NCI-H1092 treated with DMSO at 0.1 percent for 48 hours (cell line): Measurements from ENCODE around the gene ITLN2.
A peak's percentile ranks its signal among the peaks of the same experiment; 100 is the strongest.
"Not testable (repeated sequence)": the region's sequence is repeated elsewhere in the genome, so short reads cannot be mapped to it uniquely, and the experiment has no call there.

Source experiments
- DNase-seq: peaks from one replicate; lab custom pipeline; 2025; lab: John Stamatoyannopoulos, UW

ITLN2 gene

GRCh38 chr1:160953030-160953429 lies 1.6 kb downstream of the ITLN2 start:
- no peak for DNase-seq

GRCh38 chr1:160952129-160952510 lies 2.5 kb downstream of the ITLN2 start:
- DNase-seq = no peak

GRCh38 chr1:160951443-160952128 lies 3.0 kb downstream of the ITLN2 start:
- DNase-seq = peak; percentile 7

- DNase-seq = no peak
Measured at GRCh38 chr1:160950657-160951056, 4.0 kb downstream of the ITLN2 start.

GRCh38 chr1:160949881-160950280 lies 4.7 kb downstream of the ITLN2 start:
- no peak for DNase-seq

- DNase-seq = peak; percentile 23
Measured at GRCh38 chr1:160949216-160949880, 5.3 kb downstream of the ITLN2 start.

GRCh38 chr1:160947174-160947759 lies 7.3 kb downstream of the ITLN2 start:
- not testable (repeated sequence) for DNase-seq

- DNase-seq = not testable (repeated sequence)
Measured at GRCh38 chr1:160945881-160946280, 8.7 kb downstream of the ITLN2 start.

GRCh38 chr1:160945079-160945478 lies 9.5 kb downstream of the ITLN2 start:
- no peak for DNase-seq

- peak; percentile 24 for DNase-seq
Measured at GRCh38 chr1:160942926-160943325, 11.7 kb downstream of the ITLN2 start.

GRCh38 chr1:160936666-160937065 lies 17.9 kb downstream of the ITLN2 start:
- DNase-seq = not testable (repeated sequence)

- no peak for DNase-seq
Measured at GRCh38 chr1:160935527-160936258, 18.9 kb downstream of the ITLN2 start.

- not testable (repeated sequence) for DNase-seq
Measured at GRCh38 chr1:160933305-160933704, 21.3 kb downstream of the ITLN2 start.

- no peak for DNase-seq
Measured at GRCh38 chr1:160925652-160926244, 28.9 kb downstream of the ITLN2 start.

GRCh38 chr1:160924791-160925651 lies 29.6 kb downstream of the ITLN2 start:
- no peak for DNase-seq

GRCh38 chr1:160916666-160917065 lies 37.9 kb downstream of the ITLN2 start:
- DNase-seq = no peak

- not testable (repeated sequence) for DNase-seq
Measured at GRCh38 chr1:160913229-160913628, 41.4 kb downstream of the ITLN2 start.

GRCh38 chr1:160911925-160912324 lies 42.7 kb downstream of the ITLN2 start:
- no peak for DNase-seq

- no peak for DNase-seq
Measured at GRCh38 chr1:160911441-160911840, 43.2 kb downstream of the ITLN2 start.

- DNase-seq = no peak
Measured at GRCh38 chr1:160910170-160910750, 44.3 kb downstream of the ITLN2 start.

GRCh38 chr1:160907976-160908375 lies 46.6 kb downstream of the ITLN2 start:
- no peak for DNase-seq
